GM12878 (cell line): ENCODE data around the gene BHLHA15. TPM values are rescaled to one million over a fixed set of nuclear protein-coding genes. Genes with fewer than 3 reads are reported as not detected.
A peak's percentile ranks its signal among the peaks of the same experiment; 100 is the strongest.

Experiments
- BACH1 ChIP-seq: fragments of 450-650 bp; IDR thresholded peaks from 2 replicates; pipeline ENCODE4 v1.6.1; 2017; ENCODE audit warnings: mild to moderate bottlenecking, borderline replicate concordance
- BCL11A ChIP-seq: IDR thresholded peaks from 2 replicates; pipeline ENCODE4 v1.6.1; 2011; ENCODE audit warnings: low read depth, low read length
- CBX5 ChIP-seq: sonication (generic); IDR thresholded peaks from 2 replicates; pipeline ENCODE4 v1.6.1; 2016; ENCODE audit warnings: low read depth, moderate library complexity, mild to moderate bottlenecking, inconsistent platforms
- DPF2 ChIP-seq: fragments of 450-650 bp; IDR thresholded peaks from 2 replicates; pipeline ENCODE4 v1.6.1; 2017; ENCODE audit warnings: mild to moderate bottlenecking
- EED ChIP-seq: sonication (generic); IDR thresholded peaks from 2 replicates; pipeline ENCODE4 v1.6.1; 2016; ENCODE audit warnings: antibody characterized with exemption, low read depth
- MAX ChIP-seq: IDR thresholded peaks from 2 replicates; pipeline ENCODE4 v1.6.1; 2012; ENCODE audit warnings: low read depth, low read length, improper control_type of control experiment
- NFYB ChIP-seq: IDR thresholded peaks from 2 replicates; pipeline ENCODE4 v1.6.1; 2011; ENCODE audit warnings: low read depth, mild to moderate bottlenecking, low read length, improper control_type of control experiment, moderate library complexity; ENCODE audit not compliant: insufficient read depth
- NR2C1 ChIP-seq: fragments of 450-650 bp; IDR thresholded peaks from 2 replicates; pipeline ENCODE4 v1.6.1; 2017; ENCODE audit warnings: antibody characterized with exemption, mild to moderate bottlenecking, moderate library complexity
- POLR2A ChIP-seq: IDR thresholded peaks from 2 replicates; pipeline ENCODE4 v1.6.1; 2011; ENCODE audit warnings: low read depth, mild to moderate bottlenecking, low read length
- RELA ChIP-seq: fragments of 450-650 bp; IDR thresholded peaks from 2 replicates; pipeline ENCODE4 v1.8.0; 2014; ENCODE audit warnings: borderline replicate concordance; ENCODE audit not compliant: partially characterized antibody
- REST ChIP-seq: IDR thresholded peaks from 2 replicates; pipeline ENCODE4 v1.6.1; 2012; ENCODE audit warnings: mild to moderate bottlenecking, low read depth, low read length
- SIN3A ChIP-seq: IDR thresholded peaks from 2 replicates; pipeline ENCODE4 v1.6.1; 2012; ENCODE audit warnings: low read depth, low read length, improper control_type of control experiment
- SP1 ChIP-seq: IDR thresholded peaks from one replicate; pipeline ENCODE4 v1.6.1; 2011; ENCODE audit warnings: low read depth, low read length
- SREBF2 ChIP-seq: IDR thresholded peaks from 2 replicates; pipeline ENCODE4 v1.6.1; 2012; ENCODE audit warnings: mild to moderate bottlenecking, low read length
- STAT1 ChIP-seq: fragments of 450-650 bp; conservative IDR thresholded peaks from 2 replicates; pipeline ENCODE4 v1.6.1; 2014; ENCODE audit warnings: antibody characterized with exemption, mild to moderate bottlenecking
- TCF12 ChIP-seq: IDR thresholded peaks from 2 replicates; pipeline ENCODE4 v1.6.1; 2011; ENCODE audit warnings: low read depth, mild to moderate bottlenecking, low read length
- ZBTB11 ChIP-seq: fragments of 450-650 bp; formaldehyde crosslinking; IDR thresholded peaks from 2 replicates; pipeline ENCODE4 v1.5.0; 2022; ENCODE audit warnings: mild to moderate bottlenecking, missing genetic modification characterization
- ZNF24 ChIP-seq: fragments of 450-650 bp; IDR thresholded peaks from 2 replicates; pipeline ENCODE4 v1.6.1; 2017; ENCODE audit warnings: antibody characterized with exemption, mild to moderate bottlenecking
- polyA plus RNA-seq, 11 experiments: library from polyadenylated mRNA; depleted of rRNA in 4 of 11; unstranded in 6 of 11; stranded (reverse) in 5 of 11; fragments of >200 nt; fragmentation: Nextera tagmentation in 4 of 11; fragmentation: Illumina TruSeq in 1 of 11; extraction: Ambion mirVana in 4 of 11; extraction: Trizol in 1 of 11; gene quantifications; 1 replicate in 1 of 11; 2 replicates in 10 of 11; pipeline versions ENCODE4 v1.2.1 to v1.2.3, GENCODE V29; 2011 to 2016; ENCODE audit warnings: inconsistent platforms in 2 of 11, missing spikeins in 2 of 11, low read depth in 1 of 11
- total RNA-seq, 4 experiments: library from RNA; depleted of rRNA in 3 of 4; stranded (reverse); fragments of >200 nt in 3 of 4; fragmentation: Illumina TruSeq in 1 of 4; extraction: Trizol in 1 of 4; gene quantifications; 2 replicates each; pipeline versions ENCODE4 v1.2.1 to v1.2.3, GENCODE V29; 2013 to 2021

Gene BHLHA15
- total and polyA plus RNA-seq, 10 of the 15 experiments (the other 5 are each of a cell fraction or from before 2014, with no cell fraction given) = 0.54 to 4.2 (median 2.5) TPM; not detected in 4

GRCh38 chr7:98202367-98203195, 8.7 kb upstream of the BHLHA15 start (continued):
- TF ChIP-seq NFYB (0 out of 2 replicates have a peak, but pooled peaks have one; percentile 17), SIN3A (no peak), SREBF2 (0 out of 2 replicates have a peak, but pooled peaks have one; percentile 29), BACH1 (peak; percentile 96), DPF2 (peak; percentile 99), EED (peak; percentile 98), REST (peak; percentile 42; the same call in 1 of the 2 replicates), RELA (peak; percentile 67), BCL11A (peak; percentile 99), STAT1 (no peak), TCF12 (peak; percentile 94), CBX5 (peak; percentile 94), SP1 (peak; percentile 80), NR2C1 (peak; percentile 61; the same call in 1 of the 2 replicates), MAX (peak; percentile 87), POLR2A (no peak), ZNF24 (peak; percentile 65; the same call in 1 of the 2 replicates), ZBTB11 (no peak)
